HEK293 (cell line): ENCODE results near the gene AQR.

Experiments used
- GLI2 ChIP-seq: fragments of 450-650 bp; formaldehyde crosslinking; IDR thresholded peaks from 2 replicates; pipeline ENCODE4; 2017; ENCODE audit warnings: missing biosample characterization, missing genetic modification characterization, low read depth, borderline replicate concordance
- GLIS2 ChIP-seq: fragments of 450-650 bp; formaldehyde crosslinking; IDR thresholded peaks from 2 replicates; pipeline ENCODE4 v1.5.1; 2016; ENCODE audit warnings: missing biosample characterization, missing genetic modification characterization
- KLF16 ChIP-seq: fragments of 450-650 bp; formaldehyde crosslinking; IDR thresholded peaks from 2 replicates; pipeline ENCODE4 v1.5.1; 2017; ENCODE audit warnings: missing biosample characterization, missing genetic modification characterization
- PRDM2 ChIP-seq: fragments of 450-650 bp; formaldehyde crosslinking; IDR thresholded peaks from 2 replicates; pipeline ENCODE4 v1.5.1; 2016; ENCODE audit warnings: missing biosample characterization, missing genetic modification characterization, borderline replicate concordance
- SP7 ChIP-seq: fragments of 450-650 bp; formaldehyde crosslinking; IDR thresholded peaks from 2 replicates; pipeline ENCODE4 v1.5.1; 2016; ENCODE audit warnings: missing biosample characterization, missing genetic modification characterization
- TSHZ1 ChIP-seq: fragments of 450-650 bp; formaldehyde crosslinking; IDR thresholded peaks from 2 replicates; pipeline ENCODE4 v1.5.1; 2016; ENCODE audit warnings: missing biosample characterization, missing genetic modification characterization, borderline replicate concordance
- ZBTB1 ChIP-seq: fragments of 450-650 bp; formaldehyde crosslinking; IDR thresholded peaks from 2 replicates; pipeline ENCODE4 v1.5.1; 2016; ENCODE audit warnings: missing biosample characterization, missing genetic modification characterization
- ZBTB44 ChIP-seq: fragments of 450-650 bp; IDR thresholded peaks from 2 replicates; pipeline ENCODE4 v1.5.1; 2018; ENCODE audit warnings: missing biosample characterization, mild to moderate bottlenecking, missing genetic modification characterization
- ZFP69B ChIP-seq: fragments of 450-650 bp; formaldehyde crosslinking; IDR thresholded peaks from 2 replicates; pipeline ENCODE4 v1.5.1; 2016; ENCODE audit warnings: missing biosample characterization, missing genetic modification characterization
- ZNF148 ChIP-seq: fragments of 450-650 bp; formaldehyde crosslinking; IDR thresholded peaks from 2 replicates; pipeline ENCODE4 v1.5.0; 2017; ENCODE audit warnings: missing biosample characterization, missing genetic modification characterization, borderline replicate concordance
- ZNF19 ChIP-seq: fragments of 450-650 bp; formaldehyde crosslinking; IDR thresholded peaks from 2 replicates; pipeline ENCODE4; 2016; ENCODE audit warnings: missing biosample characterization, missing genetic modification characterization, low read depth
- ZNF24 ChIP-seq: fragments of 450-650 bp; formaldehyde crosslinking; IDR thresholded peaks from 2 replicates; pipeline ENCODE4 v1.5.1; 2016; ENCODE audit warnings: missing biosample characterization, missing genetic modification characterization
- ZNF26 ChIP-seq: fragments of 450-650 bp; formaldehyde crosslinking; IDR thresholded peaks from 2 replicates; pipeline ENCODE4 v1.5.1; 2016; ENCODE audit warnings: missing biosample characterization, missing genetic modification characterization
- ZNF302 ChIP-seq: fragments of 450-650 bp; formaldehyde crosslinking; IDR thresholded peaks from 2 replicates; pipeline ENCODE4 v1.5.1; 2016; ENCODE audit warnings: missing biosample characterization, missing genetic modification characterization, low read depth
- ZNF362 ChIP-seq: fragments of 450-650 bp; formaldehyde crosslinking; IDR thresholded peaks from 2 replicates; pipeline ENCODE4 v1.5.1; 2016; ENCODE audit warnings: missing biosample characterization, missing genetic modification characterization
- ZNF555 ChIP-seq: fragments of 450-650 bp; formaldehyde crosslinking; conservative IDR thresholded peaks from 2 replicates; pipeline ENCODE4 v1.5.1; 2017; ENCODE audit warnings: missing biosample characterization, mild to moderate bottlenecking, missing genetic modification characterization, inconsistent platforms
- ZNF692 ChIP-seq: fragments of 450-650 bp; formaldehyde crosslinking; IDR thresholded peaks from 2 replicates; pipeline ENCODE4 v1.5.1; 2016; ENCODE audit warnings: missing biosample characterization, missing genetic modification characterization
- ZNF843 ChIP-seq: fragments of 450-650 bp; formaldehyde crosslinking; IDR thresholded peaks from 2 replicates; pipeline ENCODE4 v1.5.1; 2016; ENCODE audit warnings: missing biosample characterization, missing genetic modification characterization
- ZSCAN30 ChIP-seq: fragments of 450-650 bp; IDR thresholded peaks from 2 replicates; pipeline ENCODE4 v1.5.1; 2018; ENCODE audit warnings: missing biosample characterization, mild to moderate bottlenecking, missing genetic modification characterization, moderate library complexity
- TF ChIP-seq, protein P1 (sequence below): fragments of 450-650 bp; formaldehyde crosslinking; IDR thresholded peaks from 2 replicates; pipeline ENCODE4 v1.5.1; 2016; ENCODE audit warnings: missing biosample characterization, missing genetic modification characterization

AQR gene

DNA sequence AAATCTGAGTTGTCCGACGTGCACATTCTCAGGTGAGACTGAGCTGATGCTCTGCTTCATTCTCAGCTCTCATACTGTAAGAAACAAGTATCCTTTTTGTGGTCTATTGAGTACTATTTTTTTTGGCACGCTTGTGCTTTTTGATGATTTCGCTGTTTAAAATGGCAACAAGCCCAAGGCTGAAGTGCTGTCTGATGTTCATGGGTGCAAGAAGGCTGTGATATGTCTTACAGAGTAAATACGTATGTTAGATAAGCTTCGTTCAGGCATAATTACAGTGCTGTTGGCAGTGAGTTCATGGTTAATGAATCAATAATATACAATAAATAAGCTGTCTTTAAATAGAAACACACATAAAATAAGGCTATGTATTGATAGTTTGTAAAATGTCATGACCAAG, 27.2 kb downstream of the AQR start (continued):
- TF ChIP-seq ZBTB44 (tag by site-specific recombination) (0 out of 2 replicates have a peak, but pooled peaks have one; percentile 39), ZNF302 (tag by site-specific recombination) (no peak), ZFP69B (tag by site-specific recombination) (0 out of 2 replicates have a peak, but pooled peaks have one; percentile 30), ZNF24 (tag by site-specific recombination) (peak; percentile 68; the same call in 1 of the 2 replicates), ZNF692 (tag by site-specific recombination) (peak; percentile 76), GLI2 (tag by site-specific recombination) (peak; percentile 64), GLIS2 (no peak), ZNF19 (tag by site-specific recombination) (no peak), KLF16 (tag by site-specific recombination) (no peak), ZSCAN30 (tag by site-specific recombination) (no peak), ZBTB1 (tag by site-specific recombination) (no peak), SP7 (tag by site-specific recombination) (no peak), ZNF26 (tag by site-specific recombination) (no peak), ZNF555 (no peak), ZNF843 (tag by site-specific recombination) (peak; percentile 92), TSHZ1 (tag by site-specific recombination) (peak; percentile 67; the same call in 1 of the 2 replicates), ZNF362 (no peak), ZNF148 (tag by site-specific recombination) (no peak), PRDM2 (tag by site-specific recombination) (no peak)
- TF ChIP-seq, protein P1, sequence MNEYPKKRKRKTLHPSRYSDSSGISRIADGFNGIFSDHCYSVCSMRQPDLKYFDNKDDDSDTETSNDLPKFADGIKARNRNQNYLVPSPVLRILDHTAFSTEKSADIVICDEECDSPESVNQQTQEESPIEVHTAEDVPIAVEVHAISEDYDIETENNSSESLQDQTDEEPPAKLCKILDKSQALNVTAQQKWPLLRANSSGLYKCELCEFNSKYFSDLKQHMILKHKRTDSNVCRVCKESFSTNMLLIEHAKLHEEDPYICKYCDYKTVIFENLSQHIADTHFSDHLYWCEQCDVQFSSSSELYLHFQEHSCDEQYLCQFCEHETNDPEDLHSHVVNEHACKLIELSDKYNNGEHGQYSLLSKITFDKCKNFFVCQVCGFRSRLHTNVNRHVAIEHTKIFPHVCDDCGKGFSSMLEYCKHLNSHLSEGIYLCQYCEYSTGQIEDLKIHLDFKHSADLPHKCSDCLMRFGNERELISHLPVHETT (tag by site-specific recombination): peak; percentile 79
